OCI-LY1 (cell line): ENCODE results near the gene ANKRD33.

Experiments used
- EZH2 ChIP-seq: fragments of 200-600 bp; sonication (generic), shearing (Covaris generic); IDR thresholded peaks from 2 replicates; pipeline ENCODE4 v1.8.0; 2017; ENCODE audit warnings: borderline replicate concordance, mixed run types, mild to moderate bottlenecking, antibody characterized with exemption, low read length, moderate library complexity, mixed read lengths
- TF ChIP-seq, protein P1 (sequence below): fragments of 200-600 bp; sonication (generic), shearing (Covaris generic); IDR thresholded peaks from 2 replicates; pipeline ENCODE4 v1.5.1; 2017; ENCODE audit warnings: mild to moderate bottlenecking, antibody characterized with exemption, low read length, moderate library complexity, mixed read lengths

DNA sequence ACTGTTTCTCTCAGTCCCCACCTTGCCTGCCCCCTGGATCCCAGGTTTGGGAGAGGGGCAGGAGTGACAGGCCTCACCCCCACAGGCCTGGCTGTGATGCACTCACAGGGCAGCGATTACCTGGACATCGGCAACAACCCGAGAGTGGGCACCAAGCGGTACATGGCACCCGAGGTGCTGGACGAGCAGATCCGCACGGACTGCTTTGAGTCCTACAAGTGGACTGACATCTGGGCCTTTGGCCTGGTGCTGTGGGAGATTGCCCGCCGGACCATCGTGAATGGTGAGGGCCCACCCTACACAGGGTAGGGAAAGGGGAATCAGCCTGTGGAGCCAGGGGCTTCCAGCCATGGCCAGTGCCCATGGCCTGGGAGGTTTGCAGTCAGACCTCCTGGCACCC, 28.0 kb downstream of the ANKRD33 start:
- TF ChIP-seq, protein P1, sequence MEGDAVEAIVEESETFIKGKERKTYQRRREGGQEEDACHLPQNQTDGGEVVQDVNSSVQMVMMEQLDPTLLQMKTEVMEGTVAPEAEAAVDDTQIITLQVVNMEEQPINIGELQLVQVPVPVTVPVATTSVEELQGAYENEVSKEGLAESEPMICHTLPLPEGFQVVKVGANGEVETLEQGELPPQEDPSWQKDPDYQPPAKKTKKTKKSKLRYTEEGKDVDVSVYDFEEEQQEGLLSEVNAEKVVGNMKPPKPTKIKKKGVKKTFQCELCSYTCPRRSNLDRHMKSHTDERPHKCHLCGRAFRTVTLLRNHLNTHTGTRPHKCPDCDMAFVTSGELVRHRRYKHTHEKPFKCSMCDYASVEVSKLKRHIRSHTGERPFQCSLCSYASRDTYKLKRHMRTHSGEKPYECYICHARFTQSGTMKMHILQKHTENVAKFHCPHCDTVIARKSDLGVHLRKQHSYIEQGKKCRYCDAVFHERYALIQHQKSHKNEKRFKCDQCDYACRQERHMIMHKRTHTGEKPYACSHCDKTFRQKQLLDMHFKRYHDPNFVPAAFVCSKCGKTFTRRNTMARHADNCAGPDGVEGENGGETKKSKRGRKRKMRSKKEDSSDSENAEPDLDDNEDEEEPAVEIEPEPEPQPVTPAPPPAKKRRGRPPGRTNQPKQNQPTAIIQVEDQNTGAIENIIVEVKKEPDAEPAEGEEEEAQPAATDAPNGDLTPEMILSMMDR = no peak
- no peak for TF ChIP-seq EZH2
